B cell (primary cell): ENCODE measurements around the gene PIP4K2A. TPM values are rescaled to one million over a fixed set of nuclear protein-coding genes. Genes with fewer than 3 reads are reported as not detected.

Experiments
- ATAC-seq: fragments of 200-7000 bp; cut with Tn5 transposase; one replicate; pipeline ENCODE4 v1.10.0; 2021; ENCODE audit warnings: low read depth, mild to moderate bottlenecking, moderate number of reproducible peaks, moderate library complexity
- CTCF ChIA-PET: fragments of 350-600 bp; sonication (Branson Sonifier 250); formaldehyde crosslinking; loops from one replicate; lab custom pipeline; 2021; ENCODE audit warnings: antibody characterized with exemption, inconsistent platforms; lab: Charles Lee
- POLR2A ChIA-PET: fragments of 350-600 bp; sonication (Branson Sonifier 250); formaldehyde crosslinking; loops from one replicate; lab custom pipeline; 2021; ENCODE audit warnings: antibody characterized with exemption; lab: Charles Lee
- DNase-seq: peaks from one replicate; pipeline ENCODE4 v3.0.0; 2013
- H2AFZ ChIP-seq: 2 replicates; pipeline ENCODE4 v1.6.1; 2012; ENCODE audit warnings: mild to moderate bottlenecking, low read depth, low read length; ENCODE audit not compliant: insufficient read depth, poor library complexity, severe bottlenecking
- H3K27ac ChIP-seq, 2 donors: 1 replicate in 1 of 2; 2 replicates in 1 of 2; pipeline ENCODE4 v1.5.1; 2012 to 2013; ENCODE audit warnings: low read length in 2 of 2, mild to moderate bottlenecking in 2 of 2, moderate library complexity in 1 of 2
- H3K27me3 ChIP-seq, 4 experiments: fragments of 200-600 bp in 1 of 4; sonication (generic) in 1 of 4; replicated peaks in 1 of 4; 1 replicate in 2 of 4; 2 replicates in 2 of 4; pipeline versions ENCODE4 v1.6.1 to v1.7.0; 2013 to 2016; ENCODE audit warnings: low read length in 3 of 4, mild to moderate bottlenecking in 2 of 4, mixed read lengths in 1 of 4, moderate library complexity in 1 of 4; ENCODE audit not compliant: insufficient read depth in 4 of 4, control insufficient read depth in 3 of 4; ENCODE audit errors: control extremely low read depth in 1 of 4
- H3K36me3 ChIP-seq, 2 experiments: replicated peaks in 1 of 2; 1 replicate in 1 of 2; 2 replicates in 1 of 2; pipeline versions ENCODE4 v1.6.1 to v1.7.1; 2013; ENCODE audit warnings: low read length in 1 of 2; ENCODE audit not compliant: insufficient read depth in 2 of 2, control insufficient read depth in 1 of 2; ENCODE audit errors: control extremely low read depth in 1 of 2, extremely low read depth in 1 of 2
- H3K4me1 ChIP-seq, 2 donors: fragments of 200-600 bp in 1 of 2; sonication (generic) in 1 of 2; 1 replicate in 1 of 2; 2 replicates in 1 of 2; pipeline versions ENCODE4 v1.5.1 to v1.6.1; 2013 to 2017; ENCODE audit warnings: low read length in 2 of 2; ENCODE audit not compliant: control insufficient read depth in 2 of 2, insufficient read depth in 2 of 2
- H3K4me2 ChIP-seq: replicated peaks from 2 replicates; pipeline ENCODE3; 2012; ENCODE audit warnings: mild to moderate bottlenecking, low read depth, low read length; ENCODE audit not compliant: poor library complexity, severe bottlenecking
- H3K4me3 ChIP-seq, 5 experiments: fragments of 200-600 bp in 1 of 5; sonication (generic) in 1 of 5; 1 replicate in 3 of 5; 2 replicates in 2 of 5; pipeline versions ENCODE4 v1.5.1 to v1.7.0; 2011 to 2016; ENCODE audit warnings: low read length in 4 of 5, mild to moderate bottlenecking in 4 of 5, low read depth in 2 of 5, control low read depth in 1 of 5, moderate library complexity in 1 of 5; ENCODE audit not compliant: insufficient read depth in 1 of 5; ENCODE audit errors: control extremely low read depth in 1 of 5, extremely low read depth in 1 of 5
- H3K79me2 ChIP-seq: fragments of 200-600 bp; sonication (generic); one replicate; pipeline ENCODE4 v1.6.0; 2016; ENCODE audit warnings: low read length; ENCODE audit not compliant: control insufficient read depth, insufficient read depth
- H3K9ac ChIP-seq: fragments of 200-600 bp; sonication (generic); 2 replicates; pipeline ENCODE4 v1.6.1; 2017; ENCODE audit warnings: mild to moderate bottlenecking, low read length, moderate library complexity
- H3K9me3 ChIP-seq, 3 donors: one replicate each; pipeline versions ENCODE4 v1.6.1 to v1.7.1; 2013; ENCODE audit warnings: low read length in 2 of 3; ENCODE audit not compliant: control insufficient read depth in 2 of 3, insufficient read depth in 1 of 3; ENCODE audit errors: control extremely low read depth in 1 of 3
- H4K20me1 ChIP-seq: 2 replicates; pipeline ENCODE4 v1.6.0; 2012; ENCODE audit warnings: mild to moderate bottlenecking, low read length; ENCODE audit not compliant: insufficient read depth, control insufficient read depth, poor library complexity, severe bottlenecking
- H3K27ac Mint-ChIP-seq: one replicate; pipeline ENCODE4 v1.8.0; 2021; ENCODE audit warnings: mixed read lengths
- H3K27me3 Mint-ChIP-seq: one replicate; pipeline ENCODE4 v1.8.0; 2021; ENCODE audit warnings: mixed read lengths
- H3K4me1 Mint-ChIP-seq: one replicate; pipeline ENCODE4 v1.8.0; 2021; ENCODE audit warnings: mixed read lengths
- H3K4me3 Mint-ChIP-seq: one replicate; pipeline ENCODE4 v1.8.0; 2021; ENCODE audit warnings: mixed read lengths
- H3K9me3 Mint-ChIP-seq: one replicate; pipeline ENCODE4 v1.8.0; 2022; ENCODE audit warnings: mixed read lengths; ENCODE audit not compliant: insufficient read depth
- EZH2 ChIP-seq: IDR thresholded peaks from 2 replicates; pipeline ENCODE4 v1.6.1; 2012; ENCODE audit warnings: borderline replicate concordance, low read depth, mild to moderate bottlenecking, moderate library complexity, low read length; ENCODE audit not compliant: insufficient read depth, poor library complexity, severe bottlenecking
- WGBS: methylation state at CpG from one replicate; pipeline ENCODE4 v1.1.5; 2013; ENCODE audit warnings: missing lambda C conversion rate; ENCODE audit not compliant: insufficient coverage; 5-methylcytosine and 5-hydroxymethylcytosine counted together
- intact Hi-C: fragments of 100-400 bp; cut with micrococcal nuclease; formaldehyde crosslinking; loops from one replicate; pipeline ENCODE4 v1.10.0; 2022
- polyA plus RNA-seq: library from polyadenylated mRNA; depleted of rRNA; stranded (reverse); fragments of >200 nt; gene quantifications from 2 replicates; pipeline ENCODE4 v1.2.3, GENCODE V29; 2012
- total RNA-seq, 2 donors: library from RNA; stranded (reverse); fragments of 120-200 nt in 1 of 2; gene quantifications; 1 replicate in 1 of 2; 2 replicates in 1 of 2; pipeline versions ENCODE4 v1.2.3 to v1.2.4, GENCODE V29; 2013 to 2022
- TF ChIP-seq, protein P1 (sequence below): fragments of 200-600 bp; IDR thresholded peaks from one replicate; pipeline ENCODE4 v1.8.0; 2022; ENCODE audit warnings: antibody characterized with exemption, mild to moderate bottlenecking

Gene PIP4K2A
- total and polyA plus RNA-seq, 2 donors (not counting 1 experiment from before 2014, with no cell fraction given): 21.8 to 103 TPM

DNA sequence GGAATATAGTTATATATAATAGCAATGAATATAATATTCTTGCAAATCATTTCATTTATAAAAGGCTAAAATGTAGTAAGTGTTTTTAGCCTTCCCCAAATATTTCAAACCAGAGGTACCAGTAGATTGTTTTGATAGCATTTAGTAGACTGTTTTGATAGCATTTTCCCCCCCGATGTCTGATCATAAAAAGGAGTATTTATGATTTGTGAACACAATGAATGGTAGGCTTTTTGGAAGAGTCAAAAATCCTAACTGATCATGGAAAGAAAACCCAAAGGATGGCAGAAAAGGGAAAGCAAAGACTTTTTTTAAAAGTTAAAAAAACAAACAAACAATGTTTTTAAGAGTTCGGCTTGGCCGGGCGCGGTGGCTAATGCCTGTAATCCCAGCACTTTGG is 152.5 kb downstream of the PIP4K2A start:
- H3K36me3 ChIP-seq: peaks cover 4 to 40% of the 10 kb centered on the region in 2 experiments
- intact Hi-C loops: no loop called here
- Mint-ChIP-seq H3K4me1 (peaks cover 15% of the 10 kb centered on the region), H3K4me3 (no peak overlapping the region), H3K9me3 (no peaks in the 10 kb centered on the region), H3K27me3 (no peaks in the 10 kb centered on the region), H3K27ac (no peak overlapping the region)
- CTCF ChIA-PET: interaction anchor here (0.7 kb wide), 1 partner anchor 24 kb away, joined by 3 read pairs; no protein-coding TSS in a partner anchor
- no peak overlapping the region for H2AFZ ChIP-seq
- peaks cover 4 to 8% of the 10 kb centered on the region in 2 donors for H3K4me1 ChIP-seq
- TF ChIP-seq EZH2: no peak
- TF ChIP-seq, protein P1, sequence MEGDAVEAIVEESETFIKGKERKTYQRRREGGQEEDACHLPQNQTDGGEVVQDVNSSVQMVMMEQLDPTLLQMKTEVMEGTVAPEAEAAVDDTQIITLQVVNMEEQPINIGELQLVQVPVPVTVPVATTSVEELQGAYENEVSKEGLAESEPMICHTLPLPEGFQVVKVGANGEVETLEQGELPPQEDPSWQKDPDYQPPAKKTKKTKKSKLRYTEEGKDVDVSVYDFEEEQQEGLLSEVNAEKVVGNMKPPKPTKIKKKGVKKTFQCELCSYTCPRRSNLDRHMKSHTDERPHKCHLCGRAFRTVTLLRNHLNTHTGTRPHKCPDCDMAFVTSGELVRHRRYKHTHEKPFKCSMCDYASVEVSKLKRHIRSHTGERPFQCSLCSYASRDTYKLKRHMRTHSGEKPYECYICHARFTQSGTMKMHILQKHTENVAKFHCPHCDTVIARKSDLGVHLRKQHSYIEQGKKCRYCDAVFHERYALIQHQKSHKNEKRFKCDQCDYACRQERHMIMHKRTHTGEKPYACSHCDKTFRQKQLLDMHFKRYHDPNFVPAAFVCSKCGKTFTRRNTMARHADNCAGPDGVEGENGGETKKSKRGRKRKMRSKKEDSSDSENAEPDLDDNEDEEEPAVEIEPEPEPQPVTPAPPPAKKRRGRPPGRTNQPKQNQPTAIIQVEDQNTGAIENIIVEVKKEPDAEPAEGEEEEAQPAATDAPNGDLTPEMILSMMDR: no peak
- DNase-seq: no peak
- H3K4me3 ChIP-seq: no peak overlapping the region
- no peaks in the 10 kb centered on the region for H3K9me3 ChIP-seq
- H3K4me2 ChIP-seq: no peak overlapping the region
- no peaks in the 10 kb centered on the region for H4K20me1 ChIP-seq
- H3K9ac ChIP-seq: no peak overlapping the region
- H3K79me2 ChIP-seq: peaks cover 4% of the 10 kb centered on the region
- H3K27me3 ChIP-seq: no peaks in the 10 kb centered on the region
- POLR2A ChIA-PET: no interaction called here
- 94% methylated on average over 5 of the region's 5 CpGs for WGBS
- no peak for ATAC-seq
- no peak overlapping the region for H3K27ac ChIP-seq

DNA sequence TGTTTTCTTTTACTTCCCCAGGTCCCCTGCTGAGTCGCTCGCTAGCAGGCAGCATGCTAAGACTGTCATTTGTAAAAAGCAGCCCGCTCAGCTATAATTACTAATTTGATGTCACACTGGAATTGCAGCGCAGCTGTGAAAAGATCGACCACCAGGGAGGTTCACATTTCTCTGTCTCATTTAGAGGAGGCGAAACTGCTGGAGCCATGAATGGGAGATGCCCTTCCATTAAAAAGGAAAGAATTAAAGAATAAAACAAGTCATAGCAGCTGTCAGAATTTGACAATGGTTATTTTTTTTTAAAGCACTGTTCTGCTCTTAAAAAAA is 153.5 kb downstream of the PIP4K2A start:
- Mint-ChIP-seq H3K4me3 (no peak overlapping the region), H3K9me3 (no peaks in the 10 kb centered on the region), H3K4me1 (peaks cover 15% of the 10 kb centered on the region), H3K27ac (no peak overlapping the region), H3K27me3 (no peaks in the 10 kb centered on the region)
- WGBS: 100% methylated on average over 3 of the region's 6 CpGs
- ChIA-PET POLR2A (no interaction called here), CTCF (interaction anchor here (0.6 kb wide), 1 partner anchor 14 kb away, joined by 3 read pairs; no protein-coding TSS in a partner anchor)
- Histone ChIP-seq H3K9me3 (no peaks in the 10 kb centered on the region), H3K4me2 (no peak overlapping the region), H3K27me3 (no peaks in the 10 kb centered on the region), H3K27ac (no peak overlapping the region), H3K4me1 (peaks cover 4 to 8% of the 10 kb centered on the region in 2 donors), H2AFZ (no peak overlapping the region), H3K79me2 (no peaks in the 10 kb centered on the region), H3K36me3 (peaks cover 4 to 38% of the 10 kb centered on the region in 2 experiments), H3K4me3 (no peak overlapping the region), H4K20me1 (no peaks in the 10 kb centered on the region), H3K9ac (no peak overlapping the region)
- no peak for ATAC-seq
- TF ChIP-seq EZH2: no peak
- TF ChIP-seq, protein P1: no peak
- DNase-seq: no peak
- intact Hi-C loops: no loop called here
